Trophoblast cell (in vitro differentiated cells and primary cell): ENCODE results near the gene MNX1.

Experiments
- DNase-seq, 2 donors: peaks; one replicate each; pipeline ENCODE4 v3.0.0-alpha.2; 2016
- H2AFZ ChIP-seq: 2 replicates; pipeline ENCODE4 v1.6.1; 2013; ENCODE audit warnings: low read length, moderate library complexity, mild to moderate bottlenecking; ENCODE audit not compliant: insufficient read depth, poor library complexity
- H2AK5ac ChIP-seq: 2 replicates; pipeline ENCODE4 v1.6.1; 2013; ENCODE audit warnings: mild to moderate bottlenecking, low read length
- H2BK120ac ChIP-seq: 2 replicates; pipeline ENCODE4 v1.6.1; 2013; ENCODE audit warnings: low read length, mild to moderate bottlenecking, moderate library complexity; ENCODE audit not compliant: insufficient read depth, poor library complexity
- H2BK12ac ChIP-seq: 2 replicates; pipeline ENCODE4 v1.6.1; 2013; ENCODE audit warnings: mild to moderate bottlenecking, low read length, moderate library complexity
- H2BK5ac ChIP-seq: 2 replicates; pipeline ENCODE4 v1.6.1; 2013; ENCODE audit warnings: low read length, low read depth, moderate library complexity, mild to moderate bottlenecking; ENCODE audit not compliant: poor library complexity
- H3K14ac ChIP-seq: 2 replicates; pipeline ENCODE4 v1.6.1; 2013; ENCODE audit warnings: mild to moderate bottlenecking, low read length
- H3K18ac ChIP-seq: 2 replicates; pipeline ENCODE4 v1.6.1; 2013; ENCODE audit warnings: mild to moderate bottlenecking, low read length
- H3K23ac ChIP-seq: 2 replicates; pipeline ENCODE4 v1.6.1; 2013; ENCODE audit warnings: low read length
- H3K27ac ChIP-seq: 2 replicates; pipeline ENCODE4 v1.5.1; 2013; ENCODE audit warnings: low read depth, mild to moderate bottlenecking, inconsistent platforms, low read length, moderate library complexity
- H3K27me3 ChIP-seq: 2 replicates; pipeline ENCODE4 v1.6.1; 2013; ENCODE audit warnings: inconsistent platforms, mild to moderate bottlenecking, low read length, moderate library complexity; ENCODE audit not compliant: insufficient read depth
- H3K36me3 ChIP-seq, 2 experiments: 1 replicate in 1 of 2; 2 replicates in 1 of 2; pipeline ENCODE4 v1.6.1; 2013; ENCODE audit warnings: low read length in 2 of 2, mild to moderate bottlenecking in 2 of 2, moderate library complexity in 1 of 2; ENCODE audit not compliant: insufficient read depth in 2 of 2, control insufficient read depth in 1 of 2
- H3K4ac ChIP-seq: 2 replicates; pipeline ENCODE4 v1.6.1; 2013; ENCODE audit warnings: low read depth, mild to moderate bottlenecking, low read length, moderate library complexity
- H3K4me1 ChIP-seq, 2 experiments: 1 replicate in 1 of 2; 2 replicates in 1 of 2; pipeline ENCODE4 v1.6.1; 2013; ENCODE audit warnings: low read length in 2 of 2, mild to moderate bottlenecking in 2 of 2, moderate library complexity in 1 of 2; ENCODE audit not compliant: insufficient read depth in 2 of 2, control insufficient read depth in 1 of 2
- H3K4me2 ChIP-seq: 2 replicates; pipeline ENCODE4 v1.6.1; 2013; ENCODE audit warnings: inconsistent platforms, mild to moderate bottlenecking, low read length, moderate library complexity
- H3K4me3 ChIP-seq: 2 replicates; pipeline ENCODE4 v1.5.1; 2013; ENCODE audit warnings: mild to moderate bottlenecking, low read depth, low read length, inconsistent platforms
- H3K79me1 ChIP-seq: one replicate; pipeline ENCODE4 v1.6.1; 2013; ENCODE audit warnings: low read length
- H3K79me2 ChIP-seq: 2 replicates; pipeline ENCODE4 v1.6.1; 2013; ENCODE audit warnings: low read length, mild to moderate bottlenecking; ENCODE audit not compliant: control insufficient read depth, insufficient read depth, poor library complexity
- H3K9ac ChIP-seq: 2 replicates; pipeline ENCODE4 v1.6.1; 2013; ENCODE audit warnings: mild to moderate bottlenecking, low read length
- H3K9me3 ChIP-seq: 2 replicates; pipeline ENCODE4 v1.6.1; 2013; ENCODE audit warnings: low read depth, mild to moderate bottlenecking, control low read depth, inconsistent platforms, low read length; ENCODE audit not compliant: insufficient read depth
- H4K12ac ChIP-seq: 2 replicates; pipeline ENCODE4 v1.6.1; 2013; ENCODE audit warnings: low read depth, mild to moderate bottlenecking, low read length, moderate library complexity
- H4K8ac ChIP-seq: 2 replicates; pipeline ENCODE4 v1.6.1; 2013; ENCODE audit warnings: low read depth, mild to moderate bottlenecking, low read length, moderate library complexity
- H4K91ac ChIP-seq: one replicate; pipeline ENCODE4 v1.6.1; 2013; ENCODE audit warnings: low read depth, mild to moderate bottlenecking, low read length, moderate library complexity
- WGBS: extraction: QIAGEN DNeasy Blood & Tissue Kit; methylation state at CpG from one replicate; pipeline ENCODE4 v1.1.7; 2013; ENCODE audit warnings: missing lambda C conversion rate; ENCODE audit not compliant: insufficient read length, insufficient coverage; ENCODE audit errors: extremely low coverage; 5-methylcytosine and 5-hydroxymethylcytosine counted together

MNX1 gene

GRCh38 chr7:157021071-157021870 lies 10.8 kb upstream of the MNX1 start:
- Histone ChIP-seq H3K27me3 (peaks cover 89% of the 10 kb centered on the region), H3K23ac (no peak overlapping the region), H4K12ac (peak overlapping the region; percentile 12), H3K4me1 (peaks cover 2 to 10% of the 10 kb centered on the region in 2 experiments), H3K79me2 (no peaks in the 10 kb centered on the region), H3K9me3 (peaks cover 16% of the 10 kb centered on the region), H4K8ac (no peak overlapping the region), H3K14ac (no peak overlapping the region), H3K79me1 (no peaks in the 10 kb centered on the region), H2AK5ac (no peak overlapping the region), H4K91ac (no peak overlapping the region), H2BK5ac (no peak overlapping the region), H2BK120ac (no peak overlapping the region), H3K4me3 (peak overlapping the region; percentile 8), H2AFZ (no peak overlapping the region), H3K4ac (no peak overlapping the region), H3K36me3 (no peaks in the 10 kb centered on the region), H3K9ac (no peak overlapping the region), H2BK12ac (no peak overlapping the region), H3K4me2 (peak overlapping the region; percentile 29), H3K18ac (no peak overlapping the region), H3K27ac (no peak overlapping the region)
- WGBS = no CpG with 5 or more reads among the region's 84 CpGs
- DNase-seq = no peak

- no peaks in the 10 kb centered on the region for H3K79me1 ChIP-seq
- H3K4ac ChIP-seq = no peak overlapping the region
- no peak overlapping the region for H4K91ac ChIP-seq
- H2BK5ac ChIP-seq = no peak overlapping the region
- H3K27me3 ChIP-seq = peaks cover 91% of the 10 kb centered on the region
- peaks cover 18% of the 10 kb centered on the region for H3K9me3 ChIP-seq
- H3K18ac ChIP-seq = no peak overlapping the region
- whole genome bisulfite sequencing = no CpG with 5 or more reads among the region's 38 CpGs
- peak overlapping the region; percentile 29 for H3K4me2 ChIP-seq
- H3K14ac ChIP-seq = no peak overlapping the region
- no peaks in the 10 kb centered on the region for H3K79me2 ChIP-seq
- no peak overlapping the region for H2AFZ ChIP-seq
- no peak overlapping the region for H3K23ac ChIP-seq
- no peak overlapping the region for H3K27ac ChIP-seq
- no peak overlapping the region for H2BK120ac ChIP-seq
- H4K8ac ChIP-seq = no peak overlapping the region
- no peak overlapping the region for H3K4me3 ChIP-seq
- H4K12ac ChIP-seq = no peak overlapping the region
- H3K4me1 ChIP-seq = peaks cover 2 to 10% of the 10 kb centered on the region in 2 experiments
- H3K36me3 ChIP-seq = no peaks in the 10 kb centered on the region
- H2BK12ac ChIP-seq = no peak overlapping the region
- H3K9ac ChIP-seq = no peak overlapping the region
- no peak overlapping the region for H2AK5ac ChIP-seq
- DNase-seq = no peak
These were observed 10.1 kb upstream of the MNX1 start for GRCh38 chr7:157020514-157021070.

DNA sequence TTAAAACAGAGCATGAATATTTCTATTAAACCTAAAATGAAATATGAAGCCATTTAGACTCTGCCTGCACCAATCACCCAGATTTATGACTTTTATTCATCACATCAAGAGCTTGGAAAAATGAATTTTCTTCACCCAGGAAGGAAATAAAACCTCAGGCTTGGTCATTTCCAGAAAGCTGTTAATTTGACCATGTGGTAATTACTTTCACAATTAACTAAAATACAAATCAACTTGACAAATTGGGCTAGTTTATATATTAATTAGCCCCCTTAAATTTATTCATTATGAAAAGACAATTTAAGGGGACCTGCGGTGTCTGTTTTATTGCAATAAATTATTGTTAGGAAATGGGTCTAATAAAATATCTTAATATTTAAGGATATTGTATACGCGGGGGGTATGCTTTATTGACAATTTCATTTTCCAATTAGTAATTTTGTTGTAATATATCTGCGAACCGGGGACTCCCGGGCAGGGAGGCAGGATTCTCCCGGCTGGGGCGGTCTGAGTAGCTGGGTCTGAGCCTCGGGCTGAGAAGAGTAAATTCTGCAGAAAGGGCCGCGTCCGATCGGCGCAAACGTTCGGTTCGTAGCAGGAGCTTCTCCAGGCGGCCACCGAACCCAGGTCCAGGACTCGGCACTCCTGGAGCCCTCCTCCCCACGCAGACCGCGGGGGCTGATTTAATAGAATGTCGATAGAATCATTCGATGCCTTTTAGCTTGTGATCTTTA lies 9.4 kb upstream of the MNX1 start:
- no peak overlapping the region for H3K23ac ChIP-seq
- H3K9me3 ChIP-seq = peaks cover 20% of the 10 kb centered on the region
- no peak overlapping the region for H2AK5ac ChIP-seq
- H3K18ac ChIP-seq = no peak overlapping the region
- WGBS = no CpG with 5 or more reads among the region's 25 CpGs
- H3K9ac ChIP-seq = no peak overlapping the region
- peaks cover 2 to 10% of the 10 kb centered on the region in 2 experiments for H3K4me1 ChIP-seq
- H3K4me2 ChIP-seq = no peak overlapping the region
- H3K4ac ChIP-seq = no peak overlapping the region
- no peak overlapping the region for H2BK120ac ChIP-seq
- H3K27me3 ChIP-seq = peaks cover 91% of the 10 kb centered on the region
- H3K79me2 ChIP-seq = no peaks in the 10 kb centered on the region
- H2BK12ac ChIP-seq = no peak overlapping the region
- H3K27ac ChIP-seq = no peak overlapping the region
- no peak overlapping the region for H3K14ac ChIP-seq
- H3K79me1 ChIP-seq = no peaks in the 10 kb centered on the region
- DNase-seq = no peak
- no peak overlapping the region for H2BK5ac ChIP-seq
- no peak overlapping the region for H2AFZ ChIP-seq
- no peaks in the 10 kb centered on the region for H3K36me3 ChIP-seq
- H4K91ac ChIP-seq = no peak overlapping the region
- H3K4me3 ChIP-seq = no peak overlapping the region
- H4K8ac ChIP-seq = no peak overlapping the region
- H4K12ac ChIP-seq = no peak overlapping the region

DNA sequence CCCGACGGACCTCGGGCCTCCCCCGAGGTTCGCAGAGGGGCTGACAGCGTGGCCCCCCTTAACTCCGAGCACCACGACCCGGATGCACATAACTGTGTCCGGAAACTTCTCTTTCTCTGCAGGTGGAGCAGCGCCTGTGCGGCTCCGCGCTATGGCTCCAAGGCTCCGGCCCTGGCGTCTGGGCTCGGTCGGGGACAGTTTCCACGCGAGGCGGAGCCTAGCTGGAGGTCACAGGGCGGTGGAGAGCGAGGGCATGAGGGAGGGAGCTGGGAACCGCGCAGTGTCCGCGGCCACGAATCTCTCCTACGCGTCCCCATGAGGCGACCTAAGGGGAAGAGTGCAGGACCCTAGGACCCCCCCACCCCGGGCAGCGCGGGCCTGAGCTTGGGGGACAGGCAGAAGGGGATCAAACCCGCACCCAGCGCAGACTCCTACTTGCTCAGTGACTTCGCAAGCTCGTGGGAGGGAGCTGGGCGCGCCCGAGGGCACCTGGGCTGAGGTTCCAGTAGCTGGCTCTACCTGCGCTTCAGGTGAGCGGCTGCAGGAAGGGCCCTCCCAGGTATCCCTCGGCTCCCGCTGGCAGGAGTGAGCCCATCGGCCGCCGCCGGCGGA lies 8.6 kb upstream of the MNX1 start:
- no peak overlapping the region for H2BK120ac ChIP-seq
- no peak overlapping the region for H4K12ac ChIP-seq
- no CpG with 5 or more reads among the region's 50 CpGs for WGBS
- no peak for DNase-seq
- H3K4me3 ChIP-seq = no peak overlapping the region
- no peak overlapping the region for H3K27ac ChIP-seq
- no peak overlapping the region for H2AFZ ChIP-seq
- H3K27me3 ChIP-seq = peaks cover 91% of the 10 kb centered on the region
- no peaks in the 10 kb centered on the region for H3K79me1 ChIP-seq
- H3K18ac ChIP-seq = no peak overlapping the region
- no peak overlapping the region for H4K91ac ChIP-seq
- H3K4me2 ChIP-seq = peak overlapping the region; percentile 39
- no peaks in the 10 kb centered on the region for H3K79me2 ChIP-seq
- H2BK12ac ChIP-seq = no peak overlapping the region
- H3K36me3 ChIP-seq = no peaks in the 10 kb centered on the region
- H3K4ac ChIP-seq = no peak overlapping the region
- peaks cover 2 to 10% of the 10 kb centered on the region in 2 experiments for H3K4me1 ChIP-seq
- H2BK5ac ChIP-seq = no peak overlapping the region
- no peak overlapping the region for H3K9ac ChIP-seq
- H4K8ac ChIP-seq = no peak overlapping the region
- H3K9me3 ChIP-seq = peaks cover 20% of the 10 kb centered on the region
- H3K23ac ChIP-seq = no peak overlapping the region
- H3K14ac ChIP-seq = no peak overlapping the region
- no peak overlapping the region for H2AK5ac ChIP-seq
